K562 (cell line): ENCODE measurements around the gene KLHL29. TPM values are rescaled to one million over a fixed set of nuclear protein-coding genes. Genes with fewer than 3 reads are reported as not detected.

Source experiments
- ATAC-seq: fragments of 200-7000 bp; cut with Tn5 transposase; 3 replicates; pipeline ENCODE4 v1.9.1; 2020; ENCODE audit warnings: moderate library complexity
- BruUV-seq: library from RNA; stranded (reverse); fragments of 400-500 nt; replicated peaks from 2 replicates; lab custom pipeline; 2021; lab: Mats Ljungman, UMichigan
- CTCF ChIA-PET: fragments of 300-600 bp; formaldehyde crosslinking; extraction: SDS; loops from one replicate; lab custom pipeline; 2021; ENCODE audit warnings: low intra/inter-chr PET ratio; lab: Yijun Ruan, JAX
- POLR2A ChIA-PET: fragments of 300-600, 350-650 bp; sonication (Branson Sonifier 250); formaldehyde crosslinking; extraction: SDS; loops from one replicate; lab custom pipeline; 2021; ENCODE audit warnings: antibody characterized with exemption, inconsistent platforms; lab: Yijun Ruan, JAX
- DNase-seq, 4 experiments: peaks; one replicate each; pipeline versions ENCODE4 v3.0.0 to v3.0.0-alpha.2; 2011 to 2018; ENCODE audit warnings: low spot score in 3 of 4, mixed read lengths in 3 of 4; ENCODE audit errors: extremely low read depth in 1 of 4
- FAIRE-seq: peaks from 2 replicates; lab custom pipeline; 2011; peaks lifted over from hg19 to GRCh38; lab: Jason Lieb, UNC
- H2AFZ ChIP-seq: 2 replicates; pipeline ENCODE4 v1.6.0; 2011; ENCODE audit warnings: low read depth, low read length, control low read depth, inconsistent platforms
- H3K27ac ChIP-seq: fragments of 200-600 bp; 3 replicates; pipeline ENCODE4 v1.8.0; 2011; ENCODE audit warnings: low read depth, mild to moderate bottlenecking, control low read depth, inconsistent platforms, low read length, moderate library complexity, mixed read lengths; ENCODE audit errors: extremely low read depth
- H3K27me3 ChIP-seq, 2 experiments: fragments of 300-600 bp in 1 of 2; 2 replicates in 1 of 2; 3 replicates in 1 of 2; pipeline versions ENCODE4 v1.6.0 to v1.8.0; 2011; ENCODE audit warnings: inconsistent platforms in 2 of 2, low read length in 2 of 2, mild to moderate bottlenecking in 1 of 2, mixed read lengths in 1 of 2, moderate library complexity in 1 of 2; ENCODE audit not compliant: control insufficient read depth in 2 of 2, insufficient read depth in 2 of 2
- H3K36me3 ChIP-seq: fragments of 300-600 bp; 3 replicates; pipeline ENCODE4 v1.8.0; 2011; ENCODE audit warnings: mild to moderate bottlenecking, low read length, inconsistent platforms; ENCODE audit not compliant: control insufficient read depth, insufficient read depth
- H3K4me1 ChIP-seq, 2 experiments: fragments of 200-600 bp in 1 of 2; replicated peaks in 1 of 2; 2 replicates in 1 of 2; 3 replicates in 1 of 2; pipeline versions ENCODE4 v1.5.1 to v1.8.0; 2011; ENCODE audit warnings: inconsistent platforms in 2 of 2, low read length in 2 of 2, mild to moderate bottlenecking in 1 of 2, mixed read lengths in 1 of 2, moderate library complexity in 1 of 2; ENCODE audit not compliant: control insufficient read depth in 2 of 2, insufficient read depth in 2 of 2
- H3K4me2 ChIP-seq: 2 replicates; pipeline ENCODE4 v1.6.1; 2011; ENCODE audit warnings: low read length, control low read depth, inconsistent platforms, mixed read lengths; ENCODE audit not compliant: insufficient read depth
- H3K4me3 ChIP-seq: fragments of 200-600 bp; sonication (generic), shearing (Covaris generic); 2 replicates; pipeline ENCODE4 v1.5.1; 2016; ENCODE audit warnings: control low read depth, inconsistent platforms
- H3K79me2 ChIP-seq: fragments of 200-600 bp; 3 replicates; pipeline ENCODE4 v1.8.0; 2011; ENCODE audit warnings: low read length, inconsistent platforms; ENCODE audit not compliant: control insufficient read depth, insufficient read depth
- H3K9ac ChIP-seq, 2 experiments: 2 replicates each; pipeline versions ENCODE4 v1.6.0 to v1.6.1; 2011; ENCODE audit warnings: low read depth in 2 of 2, low read length in 2 of 2, control low read depth in 1 of 2, inconsistent platforms in 1 of 2, mild to moderate bottlenecking in 1 of 2, mixed read lengths in 1 of 2; ENCODE audit not compliant: insufficient read depth in 1 of 2
- H3K9me1 ChIP-seq: one replicate; pipeline ENCODE4 v1.6.0; 2011; ENCODE audit warnings: inconsistent platforms, mild to moderate bottlenecking, low read length, moderate library complexity; ENCODE audit not compliant: control insufficient read depth, insufficient read depth
- H3K9me3 ChIP-seq: replicated peaks from 2 replicates; pipeline ENCODE4 v1.5.1; 2011; ENCODE audit warnings: low read depth, low read length, inconsistent platforms; ENCODE audit not compliant: control insufficient read depth, insufficient read depth
- H4K20me1 ChIP-seq: replicated peaks from 2 replicates; pipeline ENCODE4 v1.6.1; 2011; ENCODE audit warnings: low read length, inconsistent platforms, mixed read lengths; ENCODE audit not compliant: control insufficient read depth, insufficient read depth
- CREB3 ChIP-seq: fragments of 450-650 bp; conservative IDR thresholded peaks from 2 replicates; pipeline ENCODE4 v1.6.1; 2016; ENCODE audit warnings: missing genetic modification characterization, low read depth, mild to moderate bottlenecking, missing compliant biosample characterization, moderate library complexity
- ELK1 ChIP-seq: sonication (generic); formaldehyde crosslinking; IDR thresholded peaks from 2 replicates; pipeline ENCODE4 v1.8.1; 2022; ENCODE audit warnings: missing genetic modification reagents
- FOXP1 ChIP-seq: sonication (generic); formaldehyde crosslinking; IDR thresholded peaks from 2 replicates; pipeline ENCODE4 v1.8.0; 2022; ENCODE audit warnings: mild to moderate bottlenecking, missing genetic modification reagents
- HNRNPLL ChIP-seq: fragments of 200-400 bp; formaldehyde crosslinking; IDR thresholded peaks from 2 replicates; pipeline ENCODE4 v1.6.1; 2017; ENCODE audit warnings: low read length, low read depth, mild to moderate bottlenecking; ENCODE audit not compliant: poor library complexity, severe bottlenecking
- RFX1 ChIP-seq: fragments of 450-650 bp; IDR thresholded peaks from 2 replicates; pipeline ENCODE4 v1.6.1; 2016; ENCODE audit warnings: mild to moderate bottlenecking, moderate library complexity
- TARDBP ChIP-seq: fragments of 450-650 bp; IDR thresholded peaks from 2 replicates; pipeline ENCODE4 v1.6.1; 2016
- ZBTB5 ChIP-seq: fragments of 450-650 bp; IDR thresholded peaks from 2 replicates; pipeline ENCODE4 v1.6.1; 2017; ENCODE audit warnings: antibody characterized with exemption
- ZEB2 ChIP-seq: fragments of 450-650 bp; IDR thresholded peaks from 2 replicates; pipeline ENCODE4 v1.6.1; 2016
- ZFP36 ChIP-seq: fragments of 150-350 bp; IDR thresholded peaks from 2 replicates; pipeline ENCODE4 v1.6.1; 2018; ENCODE audit warnings: low read length, low read depth; ENCODE audit not compliant: partially characterized antibody
- ZFX ChIP-seq: sonication (generic); formaldehyde crosslinking; IDR thresholded peaks from 2 replicates; pipeline ENCODE4 v1.8.0; 2022; ENCODE audit warnings: mild to moderate bottlenecking, missing genetic modification reagents, moderate library complexity
- ZNF165 ChIP-seq: fragments of 250-450 bp; sonication (Bioruptor Pico); IDR thresholded peaks from 2 replicates; pipeline ENCODE4 v1.4.0; 2020; ENCODE audit warnings: borderline replicate concordance
- ZNF408 ChIP-seq: fragments of 250-450 bp; sonication (Bioruptor Pico); IDR thresholded peaks from 2 replicates; pipeline ENCODE4 v1.4.0; 2020; ENCODE audit warnings: low read depth, mild to moderate bottlenecking, moderate library complexity
- ZNF668 ChIP-seq: fragments of 250-450 bp; sonication (Bioruptor Pico); IDR thresholded peaks from 2 replicates; pipeline ENCODE4 v1.8.0; 2022; ENCODE audit warnings: mild to moderate bottlenecking, inconsistent platforms
- WGBS: fragments of 100-300 bp; shearing (Covaris generic); methylation state at CpG from one replicate; pipeline ENCODE4 v1.1.6; 2016; ENCODE audit warnings: low coverage, mixed read lengths; ENCODE audit not compliant: insufficient coverage; ENCODE audit errors: missing lambda C conversion rate; 5-methylcytosine and 5-hydroxymethylcytosine counted together
- in situ Hi-C: fragments of 300-500 bp; cut with MboI; formaldehyde crosslinking; loops from 4 replicates; pipeline ENCODE4 v1.15.0; 2018; ENCODE audit warnings: inconsistent platforms, mixed read lengths
- intact Hi-C: fragments of 100-400 bp; cut with micrococcal nuclease; formaldehyde crosslinking; loops from 2 replicates; pipeline ENCODE4 v1.14.2; 2022
- polyA plus RNA-seq, 8 experiments: library from polyadenylated mRNA; depleted of rRNA in 4 of 8; stranded (reverse) in 5 of 8; unstranded in 3 of 8; fragments of >200 nt; fragmentation: Nextera tagmentation in 2 of 8; fragmentation: Illumina TruSeq in 1 of 8; extraction: Ambion mirVana in 2 of 8; extraction: Trizol in 1 of 8; gene quantifications; 2 replicates each; pipeline versions ENCODE4 v1.2.1 to v1.2.3, GENCODE V29; 2011 to 2014; ENCODE audit warnings: inconsistent platforms in 1 of 8, missing spikeins in 1 of 8
- total RNA-seq, 7 experiments: library from RNA; depleted of rRNA in 6 of 7; stranded (reverse); fragments of >200 nt in 6 of 7; fragmentation: Illumina TruSeq in 2 of 7; extraction: Trizol in 2 of 7; gene quantifications; 2 replicates each; pipeline versions ENCODE4 v1.2.1 to v1.2.3, GENCODE V29; 2011 to 2021; ENCODE audit warnings: low replicate concordance in 1 of 7

KLHL29 gene
- total and polyA plus RNA-seq, 9 of the 15 experiments (the other 6 are each of a cell fraction or from before 2014, with no cell fraction given) = 0.03 to 0.31 (median 0.08) TPM; not detected in 1

GRCh38 chr2:23427350-23427749 lies 42.4 kb downstream of the KLHL29 start:
- no peak for DNase-seq
- no peak overlapping the region for H2AFZ ChIP-seq
- H3K4me3 ChIP-seq = no peak overlapping the region
- BruUV-seq = no TSS peak
- no peaks in the 10 kb centered on the region for H4K20me1 ChIP-seq
- POLR2A ChIA-PET = no interaction called here
- ATAC-seq = no peak
- no peaks in the 10 kb centered on the region for H3K79me2 ChIP-seq
- H3K27me3 ChIP-seq = peaks cover 25 to 71% of the 10 kb centered on the region in 2 experiments; a peak in 4 of 5 replicates
- no peaks in the 10 kb centered on the region; the same call in 1 of the 2 replicates for H3K9me3 ChIP-seq
- FAIRE-seq = no peak
- no peak overlapping the region for H3K9ac ChIP-seq
- in situ Hi-C loops = no loop called here
- WGBS = under 1% methylated on average over 8 of the region's 8 CpGs
- H3K4me1 ChIP-seq = 0 out of 5 replicates have a peak, but pooled peaks cover 0 to 3% of the 10 kb centered on the region in 2 experiments
- no peak for TF ChIP-seq ZNF668 (CRISPR knock-in tag)
- no peak for TF ChIP-seq FOXP1 (CRISPR knock-in tag)
- TF ChIP-seq ZNF165 = no peak
- TF ChIP-seq TARDBP = no peak
- no peak for TF ChIP-seq ZNF408
- no peak for TF ChIP-seq ZFP36
- no peak for TF ChIP-seq CREB3 (tag)
- TF ChIP-seq RFX1 = no peak
- no peak for TF ChIP-seq HNRNPLL
- no peak for TF ChIP-seq ELK1 (CRISPR knock-in tag)
- TF ChIP-seq ZBTB5 = no peak
- TF ChIP-seq ZFX = no peak
- TF ChIP-seq ZEB2 = no peak
- CTCF ChIA-PET = no interaction called here
- intact Hi-C loops = no loop called here
- no peaks in the 10 kb centered on the region for H3K36me3 ChIP-seq
- H3K9me1 ChIP-seq = no peaks in the 10 kb centered on the region
- H3K27ac ChIP-seq = no peak overlapping the region
- no peak overlapping the region for H3K4me2 ChIP-seq
